Liver (tissue), 9 donors: Measurements from ENCODE around the gene NDUFA12. TPM values are rescaled to one million over a fixed set of nuclear protein-coding genes. Genes with fewer than 3 reads are reported as not detected.

ENCODE experiments used
- DNase-seq: peaks from one replicate; pipeline ENCODE4 v3.0.0-alpha.2; 2017; ENCODE audit warnings: low spot score
- H3K27ac ChIP-seq, 2 donors: one replicate each; pipeline ENCODE4 v1.7.0; 2013; ENCODE audit warnings: inconsistent platforms in 2 of 2, low read length in 2 of 2, control low read depth in 1 of 2, low read depth in 1 of 2, mild to moderate bottlenecking in 1 of 2
- H3K27me3 ChIP-seq, 4 donors: one replicate each; pipeline versions ENCODE4 v1.6.1 to v1.7.0; 2013; ENCODE audit warnings: low read length in 3 of 4, inconsistent platforms in 1 of 4, mild to moderate bottlenecking in 1 of 4, moderate library complexity in 1 of 4; ENCODE audit not compliant: control insufficient read depth in 4 of 4, insufficient read depth in 4 of 4
- H3K36me3 ChIP-seq, 4 donors: one replicate each; pipeline versions ENCODE4 v1.6.1 to v1.7.0; 2013; ENCODE audit warnings: low read length in 3 of 4, mild to moderate bottlenecking in 3 of 4, low read depth in 1 of 4, moderate library complexity in 1 of 4; ENCODE audit not compliant: control insufficient read depth in 4 of 4, insufficient read depth in 3 of 4
- H3K4me1 ChIP-seq, 4 donors: one replicate each; pipeline versions ENCODE4 v1.6.1 to v1.7.0; 2013; ENCODE audit warnings: low read length in 3 of 4, mild to moderate bottlenecking in 3 of 4, moderate library complexity in 1 of 4; ENCODE audit not compliant: control insufficient read depth in 4 of 4, insufficient read depth in 4 of 4
- H3K4me3 ChIP-seq, 3 donors: one replicate each; pipeline versions ENCODE4 v1.6.1 to v1.7.0; 2013; ENCODE audit warnings: low read length in 3 of 3, control low read depth in 1 of 3, low read depth in 1 of 3, mild to moderate bottlenecking in 1 of 3
- H3K9ac ChIP-seq, 2 donors: one replicate each; pipeline ENCODE4 v1.7.0; 2013; ENCODE audit warnings: low read length in 2 of 2, mild to moderate bottlenecking in 2 of 2, moderate library complexity in 2 of 2, control low read depth in 1 of 2, low read depth in 1 of 2
- H3K9me3 ChIP-seq, 4 donors: one replicate each; pipeline versions ENCODE4 v1.6.1 to v1.7.0; 2013; ENCODE audit warnings: low read length in 3 of 4; ENCODE audit not compliant: control insufficient read depth in 4 of 4
- ATF3 ChIP-seq: IDR thresholded peaks from 2 replicates; pipeline ENCODE4 v1.6.1; 2016; ENCODE audit warnings: antibody characterized with exemption
- EGR1 ChIP-seq, 2 donors: IDR thresholded peaks; 2 replicates each; pipeline ENCODE4 v1.6.1; 2016 to 2018; ENCODE audit warnings: antibody characterized with exemption in 2 of 2, low read depth in 2 of 2
- FOXA1 ChIP-seq: IDR thresholded peaks from 2 replicates; pipeline ENCODE4 v1.6.1; 2016; ENCODE audit warnings: antibody characterized with exemption
- HNF4G ChIP-seq: IDR thresholded peaks from 2 replicates; pipeline ENCODE4 v1.6.1; 2016; ENCODE audit warnings: antibody characterized with exemption
- JUND ChIP-seq, 2 donors: IDR thresholded peaks; 2 replicates each; pipeline ENCODE4 v1.6.1; 2016; ENCODE audit warnings: antibody characterized with exemption in 2 of 2
- NR2F2 ChIP-seq: IDR thresholded peaks from 2 replicates; pipeline ENCODE4 v1.6.1; 2016; ENCODE audit warnings: antibody characterized with exemption
- RAD21 ChIP-seq, 2 donors: IDR thresholded peaks; 2 replicates each; pipeline ENCODE4 v1.6.1; 2016; ENCODE audit warnings: antibody characterized with exemption in 2 of 2, mild to moderate bottlenecking in 2 of 2
- REST ChIP-seq: IDR thresholded peaks from 2 replicates; pipeline ENCODE4 v1.6.1; 2016; ENCODE audit warnings: antibody characterized with exemption, mild to moderate bottlenecking
- RXRA ChIP-seq, 2 donors: IDR thresholded peaks; 2 replicates each; pipeline ENCODE4 v1.6.1; 2017 to 2018; ENCODE audit warnings: antibody characterized with exemption in 2 of 2, mild to moderate bottlenecking in 1 of 2
- SP1 ChIP-seq: IDR thresholded peaks from 2 replicates; pipeline ENCODE4 v1.6.1; 2018; ENCODE audit warnings: antibody characterized with exemption, mild to moderate bottlenecking
- TAF1 ChIP-seq: conservative IDR thresholded peaks from 2 replicates; pipeline ENCODE4 v1.6.1; 2016; ENCODE audit warnings: antibody characterized with exemption, mild to moderate bottlenecking
- ZBTB33 ChIP-seq: IDR thresholded peaks from 2 replicates; pipeline ENCODE4 v1.6.1; 2016; ENCODE audit warnings: antibody characterized with exemption
- WGBS: extraction: QIAGEN DNeasy Blood & Tissue Kit; methylation state at CpG from one replicate; pipeline ENCODE4 v1.1.7; 2013; 5-methylcytosine and 5-hydroxymethylcytosine counted together
- polyA plus RNA-seq, 2 donors: library from polyadenylated mRNA; stranded (reverse) in 1 of 2; unstranded in 1 of 2; fragments of 200-250 nt in 1 of 2; fragments of >200 nt in 1 of 2; fragmentation: Nextera tagmentation in 1 of 2; extraction: Ambion mirVana in 1 of 2; gene quantifications; one replicate each; pipeline versions ENCODE4 v1.2.1 to v1.2.3, GENCODE V29; 2013 to 2015
- total RNA-seq, 2 donors: library from RNA; depleted of rRNA; stranded (reverse); fragments of >200 nt; gene quantifications; one replicate each; pipeline ENCODE4 v1.2.3, GENCODE V29; 2014
- TF ChIP-seq, protein P1 (sequence below): IDR thresholded peaks from 2 replicates; pipeline ENCODE4 v1.6.1; 2016; ENCODE audit warnings: antibody characterized with exemption
- donor health status: healthy.
- donor health status: healthy.
- donor health status: healthy.
- donor health status: healthy.
- donor health status: healthy.

NDUFA12 gene
- total and polyA plus RNA-seq, 4 donors, result 34.8 to 91.8 (median 57.4) TPM

- TF ChIP-seq REST (no peak), ZBTB33 (no peak), NR2F2 (no peak)
Measured at GRCh38 chr12:95003921-95004272, 400 bp upstream of the NDUFA12 start (continued).

DNA sequence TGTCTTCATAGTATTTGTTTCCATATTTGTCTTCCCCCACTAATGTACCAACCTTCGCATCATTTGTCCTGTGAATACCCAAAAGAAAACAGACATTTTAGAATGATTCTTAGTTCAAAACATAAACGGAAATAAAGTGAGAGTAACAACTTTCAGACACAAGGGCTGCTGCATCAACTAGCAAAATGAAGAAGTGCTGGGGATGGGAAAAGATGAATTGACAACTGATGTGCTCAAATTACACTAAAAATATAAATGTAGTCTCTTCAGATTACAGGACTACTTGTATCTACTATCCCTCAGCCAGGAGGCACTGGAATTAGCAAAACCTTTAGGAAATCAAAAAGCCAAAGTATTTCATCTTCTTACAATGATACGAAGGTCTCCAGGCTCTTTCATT lies 743 bp downstream of the NDUFA12 start:
- peaks cover 0 to 2% (median 0%) of the 10 kb centered on the region in 4 donors for H3K36me3 ChIP-seq
- H3K27ac ChIP-seq, result peak overlapping the region in 1 of 2 donors; percentile 68
- WGBS, result 28% methylated on average over 3 of the region's 3 CpGs
- DNase-seq, result no peak
- H3K4me3 ChIP-seq, result peak overlapping the region; percentile 87 to 98 (median 90)
- H3K9ac ChIP-seq, result peak overlapping the region; percentile 47 to 81
- TF ChIP-seq JUND (IDR thresholded peaks at IDR 0.05), result no peak
- TF ChIP-seq, protein P1, sequence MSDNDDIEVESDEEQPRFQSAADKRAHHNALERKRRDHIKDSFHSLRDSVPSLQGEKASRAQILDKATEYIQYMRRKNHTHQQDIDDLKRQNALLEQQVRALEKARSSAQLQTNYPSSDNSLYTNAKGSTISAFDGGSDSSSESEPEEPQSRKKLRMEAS, result no peak
- TF ChIP-seq REST, result no peak
- TF ChIP-seq SP1, result no peak
- TF ChIP-seq RAD21 (IDR thresholded peaks at IDR 0.05), result no peak
- H3K27me3 ChIP-seq, result no peaks in the 10 kb centered on the region
- H3K4me1 ChIP-seq, result peaks cover 0 to 10% (median 8%) of the 10 kb centered on the region in 4 donors
- peaks cover 0 to 1% (median 0%) of the 10 kb centered on the region in 4 donors for H3K9me3 ChIP-seq

GRCh38 chr12:94998326-94998725 lies 5.2 kb downstream of the NDUFA12 start:
- WGBS, result 61% methylated on average over 4 of the region's 4 CpGs
- H3K36me3 ChIP-seq, result peaks cover 0 to 6% (median 3%) of the 10 kb centered on the region in 4 donors
- no peak for TF ChIP-seq EGR1 (IDR thresholded peaks at IDR 0.05; ENCODE audit: low read depth in 2 of 2)
- TF ChIP-seq HNF4G, result no peak
- no peak for TF ChIP-seq RAD21 (IDR thresholded peaks at IDR 0.05)
- no peak for TF ChIP-seq JUND (IDR thresholded peaks at IDR 0.05)
- TF ChIP-seq ZBTB33, result no peak
- TF ChIP-seq ATF3, result no peak
- no peak for TF ChIP-seq RXRA (IDR thresholded peaks at IDR 0.05)
- no peak for TF ChIP-seq REST
- no peak for TF ChIP-seq FOXA1
- no peak for TF ChIP-seq TAF1

More at GRCh38 chr12:94998326-94998725, 5.2 kb downstream of the NDUFA12 start:
- no peaks in the 10 kb centered on the region for H3K27me3 ChIP-seq
- H3K4me3 ChIP-seq, result no peak overlapping the region
- no peaks in the 10 kb centered on the region for H3K9me3 ChIP-seq
- no peak overlapping the region for H3K27ac ChIP-seq
- H3K9ac ChIP-seq, result no peak overlapping the region
- DNase-seq, result no peak
- H3K4me1 ChIP-seq, result peaks cover 0 to 10% (median 8%) of the 10 kb centered on the region in 4 donors
